Measurements from ENCODE around the gene RFNG. TPM values are rescaled to one million over a fixed set of nuclear protein-coding genes. Genes with fewer than 3 reads are reported as not detected.

Gene RFNG
- total RNA-seq, 2 donors from 2014 or later, result 16.4 to 22.4 TPM

DNA sequence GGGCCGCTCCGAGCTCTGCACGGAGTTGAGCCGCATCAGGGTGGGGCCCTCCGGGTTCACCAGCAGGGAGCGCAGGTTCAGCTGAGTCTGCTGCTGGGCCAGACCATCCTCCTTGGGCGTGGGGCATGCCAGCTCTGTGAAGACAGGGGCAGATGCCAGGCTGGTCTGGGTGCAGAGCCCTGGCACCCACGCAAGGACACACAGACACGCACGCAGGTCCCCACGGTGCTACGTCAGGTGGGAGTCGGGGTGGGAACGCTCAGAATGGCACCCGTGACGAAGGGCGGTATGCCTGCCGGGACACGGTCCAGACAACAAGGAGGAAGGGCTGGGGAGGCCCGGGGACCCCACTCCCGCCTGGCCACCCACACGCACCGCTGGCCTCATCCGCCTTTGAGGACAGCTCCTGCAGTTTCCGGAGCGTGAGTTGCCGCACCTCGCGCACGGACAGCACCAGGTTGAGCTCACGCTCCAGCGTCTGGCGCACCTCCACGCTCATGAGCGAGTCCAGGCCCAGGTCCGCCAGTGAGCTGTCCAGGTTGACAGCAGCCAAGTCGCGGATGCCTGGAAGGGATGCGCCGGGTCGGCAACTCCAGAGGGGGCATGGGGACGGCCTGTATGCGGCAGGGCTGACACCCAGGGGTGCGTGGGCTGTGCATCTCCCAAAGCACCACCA, 29.3 kb upstream of the RFNG start:
- DNase-seq (no peak), ATAC-seq (no peak)
- intact Hi-C loops (cut with DNase I), result no loop called here

DNA sequence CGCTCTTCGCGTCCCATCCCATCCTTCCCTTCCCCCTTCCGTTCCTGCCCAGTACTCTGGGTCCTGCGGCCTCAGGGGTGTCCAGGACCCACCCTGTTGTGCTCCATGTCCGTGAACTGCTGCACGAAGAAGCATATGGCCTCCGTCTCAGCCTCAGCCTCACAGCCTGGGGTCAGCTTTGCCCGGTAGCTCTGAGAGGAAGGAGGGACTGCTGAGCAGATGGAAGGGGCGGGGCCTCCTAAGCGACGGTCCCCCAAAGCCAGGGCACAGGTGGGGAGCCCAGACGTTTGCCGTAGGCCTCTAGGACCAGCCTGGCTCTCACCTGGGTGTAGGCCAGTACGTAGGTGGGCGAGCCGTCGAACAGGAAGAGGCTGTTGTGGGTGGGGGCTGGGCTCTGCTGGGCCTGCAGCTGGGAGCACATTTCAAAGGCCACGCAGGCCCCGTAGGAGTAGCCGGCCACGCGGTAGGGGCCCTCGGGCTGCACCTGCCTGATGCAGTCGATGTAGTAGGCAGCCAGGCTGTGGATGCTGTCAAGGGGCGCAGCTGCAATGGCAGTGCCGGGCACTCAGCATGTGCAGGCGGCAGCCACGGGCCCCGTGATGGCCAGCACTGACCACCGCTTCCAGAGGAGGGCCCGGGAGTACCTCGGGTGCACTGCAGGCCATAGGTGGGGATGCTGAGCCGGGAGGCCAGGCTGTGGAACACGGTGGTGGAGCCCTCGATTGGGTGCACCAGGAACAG, 28.6 kb upstream of the RFNG start:
- DNase-seq (no peak), ATAC-seq (no peak)
- intact Hi-C loops (cut with DNase I), result no loop called here

DNA sequence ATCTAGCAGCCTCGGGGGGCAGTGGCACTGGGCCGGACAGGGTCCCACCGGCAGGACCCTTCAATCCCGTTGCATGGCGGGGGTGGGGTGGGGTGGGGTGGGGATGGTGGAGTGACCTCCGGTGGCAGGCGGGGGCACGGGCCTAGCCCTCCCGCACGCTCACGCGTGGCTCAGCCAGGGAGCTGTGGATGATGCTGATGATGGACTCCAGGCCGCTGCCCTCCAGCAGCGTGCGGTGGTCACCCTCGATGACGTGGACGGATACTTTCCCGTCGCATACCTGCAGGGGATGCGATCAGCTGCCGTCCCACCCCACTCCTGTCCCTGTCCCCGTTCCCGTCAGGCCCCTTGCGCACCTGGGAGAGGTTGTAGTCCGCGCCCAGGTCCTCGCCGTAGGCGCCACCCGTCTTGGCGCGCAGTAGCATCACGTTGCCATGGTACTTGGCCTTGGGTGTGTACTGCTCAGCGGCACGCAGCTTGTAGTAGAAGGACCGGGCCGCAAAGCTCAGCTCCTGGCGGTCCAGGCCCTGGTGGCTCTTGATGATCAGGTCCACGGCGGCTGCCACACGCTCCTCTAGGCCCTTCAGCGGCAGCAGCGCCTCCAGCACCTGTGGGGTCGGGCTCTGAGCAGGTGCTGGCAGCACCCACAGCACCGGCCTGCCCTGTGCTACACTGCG, 27.5 kb upstream of the RFNG start:
- intact Hi-C loops (cut with DNase I), result no loop called here
- ATAC-seq, result no peak

GRCh38 chr17:82078433-82078832, 26.8 kb upstream of the RFNG start:
- no peak for ATAC-seq
- intact Hi-C loops (cut with DNase I), result no loop called here
- DNase-seq, result no peak

More for the DNA sequence above, 27.5 kb upstream of the RFNG start:
- DNase-seq, result no peak

DNA sequence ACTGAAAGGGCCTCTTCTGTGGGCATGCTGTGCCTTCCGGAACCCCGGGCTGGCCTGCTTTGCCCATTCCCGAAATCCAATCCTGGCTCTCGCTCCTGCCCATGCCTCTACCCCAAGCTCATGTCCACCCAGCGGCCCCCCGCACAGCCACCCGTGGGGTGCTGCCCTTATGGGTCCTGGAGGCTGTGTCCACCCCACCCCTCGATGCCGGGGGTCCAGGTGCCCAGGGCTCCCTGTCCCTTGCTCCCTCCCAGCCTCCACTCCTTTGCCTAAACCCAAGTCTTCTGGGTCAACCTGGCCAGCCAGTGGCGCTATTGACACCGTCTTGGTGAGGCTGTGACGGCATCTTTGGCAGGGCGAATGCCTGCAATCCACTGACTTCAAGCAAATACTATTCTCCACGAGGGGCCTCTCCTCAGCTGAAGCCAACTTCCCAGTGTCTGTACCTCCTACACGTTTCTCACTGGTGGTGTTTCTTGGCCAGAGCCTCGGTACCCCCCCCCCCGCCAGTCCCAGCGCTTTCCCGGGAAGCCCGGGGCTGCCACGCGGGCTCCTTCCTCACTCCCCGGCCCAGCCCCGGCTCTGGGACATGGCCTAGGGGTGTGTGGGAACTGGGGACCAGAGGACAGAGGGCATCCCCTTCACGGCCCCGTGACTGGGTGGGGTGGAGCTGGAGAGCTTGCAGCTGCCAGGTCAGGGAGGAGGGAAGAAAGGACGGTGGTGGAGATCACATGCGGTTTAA, 26.2 kb upstream of the RFNG start:
- DNase-seq (peak; percentile 68), ATAC-seq (peak; percentile 1 to 63)
- intact Hi-C loops (cut with DNase I), result no loop called here

DNA sequence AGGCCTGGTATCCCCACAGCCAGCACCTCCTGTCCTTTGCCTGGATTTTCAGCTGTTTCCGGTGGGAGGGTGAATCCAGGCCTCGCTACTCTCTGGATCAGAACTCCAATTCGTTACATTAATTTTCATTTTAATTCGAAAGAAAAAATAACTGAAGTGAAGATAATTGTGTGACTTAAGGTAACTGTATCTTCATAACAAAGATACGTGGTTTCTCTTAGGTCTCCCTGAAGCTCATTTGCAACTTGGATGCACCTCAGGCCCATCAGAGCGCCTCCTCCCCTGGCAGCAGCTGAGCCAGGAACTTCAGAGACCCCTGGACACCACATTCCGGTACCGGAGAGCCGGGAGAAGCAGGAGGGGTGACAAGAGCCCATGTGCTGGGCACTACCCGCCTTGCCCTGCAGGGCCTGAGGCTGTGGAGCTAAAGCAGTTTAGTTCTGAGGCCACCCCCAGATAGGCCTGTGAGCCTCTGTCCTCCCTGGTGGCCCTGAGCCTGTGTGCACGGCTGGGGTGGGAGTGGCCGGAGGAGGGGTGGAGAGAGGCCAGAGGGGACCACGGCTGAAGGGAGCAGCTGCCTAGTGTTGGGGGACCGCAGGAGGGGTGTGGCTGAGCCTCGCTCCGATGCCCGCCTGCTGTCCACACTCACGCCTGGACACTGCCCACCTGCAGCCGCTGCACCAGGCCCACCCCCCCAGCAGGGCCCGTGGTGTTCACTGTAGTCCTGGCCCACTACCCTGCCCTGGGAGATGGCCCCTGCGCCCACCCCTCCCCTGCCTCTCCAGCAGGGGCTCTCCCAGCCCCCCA, 25.4 kb upstream of the RFNG start:
- peak; percentile 7 to 20 for ATAC-seq
- intact Hi-C loops (cut with DNase I), result no loop called here

GRCh38 chr17:82076018-82076784, 24.6 kb upstream of the RFNG start:
- intact Hi-C loops (cut with DNase I), result no loop called here
- no peak for ATAC-seq
- no peak for DNase-seq

More for the DNA sequence above, 25.4 kb upstream of the RFNG start:
- DNase-seq, result no peak

GRCh38 chr17:82073446-82073845, 21.8 kb upstream of the RFNG start:
- ATAC-seq, result no peak
- no peak for DNase-seq
- intact Hi-C loops (cut with DNase I), result no loop called here

GRCh38 chr17:82072827-82073226, 21.2 kb upstream of the RFNG start:
- intact Hi-C loops (cut with DNase I), result no loop called here
- DNase-seq, result no peak
- no peak for ATAC-seq

GRCh38 chr17:82070611-82071010, 19.0 kb upstream of the RFNG start:
- no peak for ATAC-seq
- intact Hi-C loops (cut with DNase I), result no loop called here
- no peak for DNase-seq

GRCh38 chr17:82065638-82066303, 14.2 kb upstream of the RFNG start, which contains the start of gene DUS1L:
TSS of gene DUS1L (minus strand) at chr17:82065804. CDS start at chr17:82065059, 745 bp downstream.
- intact Hi-C loops (cut with DNase I), result no loop called here
- peak; percentile 71 for DNase-seq
- ATAC-seq, result peak; percentile 80 to 84

DNA sequence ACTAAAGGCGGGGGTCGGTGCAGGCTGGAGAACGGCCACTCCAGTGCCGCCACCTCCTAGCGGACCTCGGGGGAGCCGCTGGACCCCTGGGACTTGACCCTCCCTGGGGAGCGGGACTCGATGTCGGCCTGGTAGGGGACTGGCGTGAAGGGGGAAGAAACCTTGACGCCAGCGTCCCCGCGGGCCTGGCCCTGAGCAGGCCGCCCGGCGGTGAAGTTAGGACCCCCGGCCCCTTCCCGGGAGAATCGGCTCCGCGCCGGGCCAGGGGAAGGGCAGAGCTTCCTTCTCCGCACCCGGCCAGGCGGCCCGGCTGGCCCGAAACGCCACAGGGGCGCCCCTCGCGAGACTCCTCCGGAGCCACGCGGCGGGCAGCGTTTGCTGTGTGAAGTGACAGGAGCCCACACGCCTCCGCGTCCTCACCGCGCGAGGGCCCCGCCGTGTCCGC, 13.6 kb upstream of the RFNG start:
- intact Hi-C loops (cut with DNase I), result no loop called here
- DNase-seq (no peak), ATAC-seq (peak; percentile 12 to 36)

GRCh38 chr17:82064433-82065192, 13.0 kb upstream of the RFNG start:
- intact Hi-C loops (cut with DNase I), result no loop called here
- DNase-seq, result no peak
- peak in 1 of 2 donors; percentile 2 for ATAC-seq

DNA sequence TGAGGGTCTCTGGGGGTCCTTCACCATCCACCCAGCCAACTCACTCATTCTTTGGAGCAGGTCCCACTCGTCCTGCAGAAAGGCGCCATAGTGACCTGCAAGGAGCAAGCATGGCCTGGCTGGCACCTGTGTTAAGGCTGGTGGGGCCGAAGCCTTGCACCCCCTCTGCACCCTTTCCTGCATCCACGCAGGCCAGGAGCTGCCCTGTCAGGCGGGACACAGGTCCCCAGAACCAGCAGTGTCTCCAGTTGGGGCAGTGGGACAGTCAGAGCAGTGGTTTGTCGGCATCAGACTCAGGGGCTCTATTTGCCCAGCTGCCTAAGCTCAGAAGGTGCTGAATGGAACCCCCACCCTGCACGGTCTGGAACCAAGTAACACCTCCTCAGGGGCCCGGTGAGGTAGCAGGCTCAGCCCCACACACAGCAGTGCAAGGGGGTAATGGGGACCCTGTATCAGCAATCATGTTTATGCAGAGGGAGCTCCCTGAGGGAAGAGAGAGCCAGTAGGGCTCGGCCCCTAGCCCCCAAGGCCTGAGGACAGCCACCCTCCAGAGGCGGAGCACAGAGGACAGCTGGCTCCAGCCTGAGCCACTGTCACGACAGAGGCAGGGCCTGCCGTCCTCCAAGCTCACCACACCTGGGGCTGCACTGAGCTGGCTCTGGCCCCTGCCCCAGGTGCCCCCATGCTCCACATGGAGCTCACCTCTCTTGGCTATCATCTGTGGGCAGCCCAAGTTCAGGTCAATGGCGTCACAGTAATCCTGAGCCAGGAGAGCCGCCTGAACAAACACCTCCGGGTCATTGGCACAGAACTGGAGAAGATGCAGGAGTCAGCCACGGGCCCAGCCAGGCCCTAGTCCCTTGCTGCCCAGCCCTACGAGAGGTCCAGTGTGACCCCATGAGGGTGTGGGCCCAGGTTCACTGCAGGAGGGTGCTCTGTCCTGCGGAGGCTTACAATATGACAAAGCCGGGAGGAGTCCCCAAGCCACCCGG, 12.1 kb upstream of the RFNG start:
- no peak for ATAC-seq
- intact Hi-C loops (cut with DNase I), result no loop called here
- peak; percentile 17 for DNase-seq

- DNase-seq (peak; percentile 16), ATAC-seq (no peak)
- intact Hi-C loops (cut with DNase I), result no loop called here
Observed at GRCh38 chr17:82062984-82063368, 11.4 kb upstream of the RFNG start.

Data from left cardiac atrium (tissue), 4 donors.